ENCODE data around the gene FUT1. TPM values are rescaled to one million over a fixed set of nuclear protein-coding genes. Genes with fewer than 3 reads are reported as not detected.

FUT1 gene
- polyA plus RNA-seq, 1 of the 3 experiments (the other 2 are of a cell fraction) = 0.08 TPM

- H3K79me2 ChIP-seq (ENCODE audit: insufficient read depth) = no peaks in the 10 kb centered on the region
- no peak overlapping the region for H3K27ac ChIP-seq (ENCODE audit: low read depth in 2 of 2, low read length in 1 of 2)
- no peak overlapping the region for H2AFZ ChIP-seq (ENCODE audit: low read depth)
- no peak for DNase-seq
- H3K4me2 ChIP-seq = no peak overlapping the region
- POLR2A ChIA-PET = no interaction called here
- no peak overlapping the region for H3K4me3 ChIP-seq (ENCODE audit: low read depth in 2 of 2, low read length in 1 of 2)
- H3K9ac ChIP-seq = no peak overlapping the region
- CTCF ChIA-PET = no interaction called here
- no peaks in the 10 kb centered on the region for H3K36me3 ChIP-seq (replicated peaks in 1 of 2; ENCODE audit: control insufficient read depth in 1 of 2, insufficient read depth in 2 of 2, low read length in 1 of 2)
- H3F3A ChIP-seq (replicated peaks; ENCODE audit: insufficient read depth) = peaks cover 7% of the 10 kb centered on the region
- peaks cover 0 to 7% of the 10 kb centered on the region in 2 experiments; a peak in 1 of 4 replicates for H3K4me1 ChIP-seq (ENCODE audit: control insufficient read depth in 1 of 2, insufficient read depth in 2 of 2, low read depth in 1 of 2, low read length in 1 of 2)
- no peaks in the 10 kb centered on the region for H3K9me2 ChIP-seq
- H4K20me1 ChIP-seq (ENCODE audit: insufficient read depth) = no peaks in the 10 kb centered on the region
- WGBS (ENCODE audit: low lambda C conversion rate) = 96% methylated on average over 9 of the region's 9 CpGs
- H3K9me3 ChIP-seq = no peaks in the 10 kb centered on the region
- TF ChIP-seq REST (IDR thresholded peaks at IDR 0.05; ENCODE audit: low read depth, low read length) = no peak
- H3K27me3 ChIP-seq (ENCODE audit: insufficient read depth) = no peaks in the 10 kb centered on the region
These were observed 17.8 kb downstream of the FUT1 start for GRCh38 chr19:48734625-48735024.

GRCh38 chr19:48731452-48731851 lies 21.0 kb downstream of the FUT1 start:
- Histone ChIP-seq H3F3A (replicated peaks; ENCODE audit: insufficient read depth) (no peaks in the 10 kb centered on the region), H3K27ac (ENCODE audit: low read depth in 2 of 2, low read length in 1 of 2) (no peak overlapping the region), H3K4me3 (ENCODE audit: low read depth in 2 of 2, low read length in 1 of 2) (no peak overlapping the region), H3K9me2 (no peaks in the 10 kb centered on the region), H3K4me2 (no peak overlapping the region), H3K4me1 (ENCODE audit: control insufficient read depth in 1 of 2, insufficient read depth in 2 of 2, low read depth in 1 of 2, low read length in 1 of 2) (no peaks in the 10 kb centered on the region), H3K27me3 (ENCODE audit: insufficient read depth) (no peaks in the 10 kb centered on the region), H4K20me1 (ENCODE audit: insufficient read depth) (no peaks in the 10 kb centered on the region), H2AFZ (ENCODE audit: low read depth) (no peak overlapping the region), H3K9me3 (no peaks in the 10 kb centered on the region), H3K36me3 (replicated peaks in 1 of 2; ENCODE audit: control insufficient read depth in 1 of 2, insufficient read depth in 2 of 2, low read length in 1 of 2) (no peaks in the 10 kb centered on the region), H3K79me2 (ENCODE audit: insufficient read depth) (no peaks in the 10 kb centered on the region), H3K9ac (no peak overlapping the region)
- no peak for DNase-seq
- ChIA-PET POLR2A (no interaction called here), CTCF (no interaction called here)
- WGBS (ENCODE audit: low lambda C conversion rate) = 53% methylated on average over 4 of the region's 4 CpGs
- no peak for TF ChIP-seq CHD2 (IDR thresholded peaks at IDR 0.05; ENCODE audit: low read length, partially characterized antibody)
- no peak for TF ChIP-seq RXRA (IDR thresholded peaks at IDR 0.05; ENCODE audit: borderline replicate concordance, low read depth)
- no peak for TF ChIP-seq ZBTB33 (IDR thresholded peaks at IDR 0.05; ENCODE audit: borderline replicate concordance, low read depth)
- TF ChIP-seq FOXJ3 (CRISPR knock-in tag; IDR thresholded peaks at IDR 0.05) = no peak
- no peak for TF ChIP-seq ELF1 (IDR thresholded peaks at IDR 0.05)
- TF ChIP-seq RCOR1 (IDR thresholded peaks at IDR 0.05; ENCODE audit: low read length) = no peak
